Measurements from ENCODE around the gene RXFP4.

- no peak for TF ChIP-seq EP300 (IDR thresholded peaks at IDR 0.05)
- TF ChIP-seq CTCF (IDR thresholded peaks at IDR 0.05) = no peak
These were observed 34.1 kb downstream of the RXFP4 start for GRCh38 chr1:155975375-155976061.
